BE2C (cell line): ENCODE data around the gene RCOR2.

Experiments used
- DNase-seq: peaks from one replicate; pipeline ENCODE4 v3.0.0-alpha.2; 2020
- H3K27me3 ChIP-seq: fragments of 250-450 bp; sonication (Bioruptor Pico); 2 replicates; pipeline ENCODE4 v1.5.1; 2020; ENCODE audit warnings: mild to moderate bottlenecking
- H3K36me3 ChIP-seq: fragments of 250-450 bp; sonication (Bioruptor Pico); 2 replicates; pipeline ENCODE4 v1.5.1; 2020; ENCODE audit warnings: mild to moderate bottlenecking
- H3K4me1 ChIP-seq: fragments of 250-450 bp; sonication (Bioruptor Pico); 2 replicates; pipeline ENCODE4 v1.5.1; 2020
- H3K4me3 ChIP-seq: 2 replicates; pipeline ENCODE4 v1.5.1; 2011; ENCODE audit warnings: low read depth, low read length
- H3K9me3 ChIP-seq: fragments of 250-450 bp; sonication (Bioruptor Pico); 2 replicates; pipeline ENCODE4 v1.5.1; 2020
- TF ChIP-seq, protein P1 (sequence below): IDR thresholded peaks from 2 replicates; pipeline ENCODE4 v1.5.1; 2012; ENCODE audit warnings: mild to moderate bottlenecking, low read depth, low read length

RCOR2 gene

DNA sequence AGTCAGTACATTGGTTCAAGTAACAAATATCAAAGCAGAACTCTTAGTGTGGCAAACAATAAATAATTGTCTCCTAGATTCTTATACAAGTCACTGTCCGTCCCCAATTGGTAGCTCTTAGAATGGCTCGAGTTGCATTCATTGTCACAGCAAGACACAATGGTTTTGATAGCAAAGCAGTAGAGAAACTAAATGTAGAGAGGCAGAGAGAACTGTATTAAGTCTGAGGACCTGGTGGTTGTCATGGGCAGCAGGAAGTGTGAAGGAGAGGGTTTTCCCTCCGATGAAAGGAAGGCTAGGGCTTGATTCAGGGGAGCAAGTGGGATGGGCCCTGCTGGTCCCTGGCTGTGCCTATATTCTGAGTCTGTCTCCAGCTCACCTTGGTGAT, 36.6 kb downstream of the RCOR2 start:
- Histone ChIP-seq H3K36me3 (no peaks in the 10 kb centered on the region), H3K27me3 (no peaks in the 10 kb centered on the region), H3K4me3 (no peak overlapping the region), H3K9me3 (no peaks in the 10 kb centered on the region), H3K4me1 (no peaks in the 10 kb centered on the region; the same call in 1 of the 2 replicates)
- TF ChIP-seq, protein P1, sequence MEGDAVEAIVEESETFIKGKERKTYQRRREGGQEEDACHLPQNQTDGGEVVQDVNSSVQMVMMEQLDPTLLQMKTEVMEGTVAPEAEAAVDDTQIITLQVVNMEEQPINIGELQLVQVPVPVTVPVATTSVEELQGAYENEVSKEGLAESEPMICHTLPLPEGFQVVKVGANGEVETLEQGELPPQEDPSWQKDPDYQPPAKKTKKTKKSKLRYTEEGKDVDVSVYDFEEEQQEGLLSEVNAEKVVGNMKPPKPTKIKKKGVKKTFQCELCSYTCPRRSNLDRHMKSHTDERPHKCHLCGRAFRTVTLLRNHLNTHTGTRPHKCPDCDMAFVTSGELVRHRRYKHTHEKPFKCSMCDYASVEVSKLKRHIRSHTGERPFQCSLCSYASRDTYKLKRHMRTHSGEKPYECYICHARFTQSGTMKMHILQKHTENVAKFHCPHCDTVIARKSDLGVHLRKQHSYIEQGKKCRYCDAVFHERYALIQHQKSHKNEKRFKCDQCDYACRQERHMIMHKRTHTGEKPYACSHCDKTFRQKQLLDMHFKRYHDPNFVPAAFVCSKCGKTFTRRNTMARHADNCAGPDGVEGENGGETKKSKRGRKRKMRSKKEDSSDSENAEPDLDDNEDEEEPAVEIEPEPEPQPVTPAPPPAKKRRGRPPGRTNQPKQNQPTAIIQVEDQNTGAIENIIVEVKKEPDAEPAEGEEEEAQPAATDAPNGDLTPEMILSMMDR: no peak
- DNase-seq: no peak

DNA sequence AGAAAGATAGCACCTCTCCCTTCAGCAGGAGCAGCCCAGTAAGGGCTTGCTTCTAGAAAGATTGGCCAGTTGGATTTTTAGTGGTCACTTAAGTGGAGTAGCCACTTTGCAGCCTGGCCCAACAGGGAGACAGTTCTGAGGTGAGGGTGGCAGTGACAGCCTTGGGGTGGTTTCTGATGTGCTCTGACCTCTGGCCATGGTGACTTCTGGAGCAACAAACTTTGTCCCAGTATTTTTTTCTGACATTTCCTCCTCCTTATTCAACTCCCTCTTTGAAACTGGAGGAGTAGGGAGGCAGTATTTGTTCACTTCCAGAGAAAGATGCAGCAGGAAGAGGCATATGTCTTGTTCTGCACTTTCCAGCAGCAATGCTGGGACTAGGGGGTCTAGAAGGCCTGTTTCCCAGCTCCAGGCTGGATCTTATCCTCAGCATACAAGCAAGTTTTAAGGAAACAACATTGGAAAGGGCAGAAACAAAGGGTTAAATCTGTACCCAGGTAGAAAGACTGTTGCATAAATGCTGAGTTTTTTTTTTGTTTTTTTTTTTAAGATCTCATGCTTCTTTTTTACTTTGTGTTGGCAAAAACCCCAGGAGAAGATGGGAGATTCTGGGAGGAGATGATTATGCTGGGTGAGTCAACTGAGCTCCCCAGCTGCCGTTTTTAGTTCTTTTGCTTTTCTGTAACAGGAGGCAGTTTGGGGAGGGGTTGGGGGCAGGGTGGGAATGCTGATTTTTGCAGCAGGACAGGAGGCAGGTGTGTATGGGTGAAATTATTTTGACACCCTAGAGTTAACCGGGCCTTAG, 37.2 kb downstream of the RCOR2 start:
- TF ChIP-seq, protein P1: no peak
- Histone ChIP-seq H3K27me3 (no peaks in the 10 kb centered on the region), H3K36me3 (no peaks in the 10 kb centered on the region), H3K9me3 (no peaks in the 10 kb centered on the region), H3K4me3 (no peak overlapping the region), H3K4me1 (no peaks in the 10 kb centered on the region; the same call in 1 of the 2 replicates)
- DNase-seq: no peak

DNA sequence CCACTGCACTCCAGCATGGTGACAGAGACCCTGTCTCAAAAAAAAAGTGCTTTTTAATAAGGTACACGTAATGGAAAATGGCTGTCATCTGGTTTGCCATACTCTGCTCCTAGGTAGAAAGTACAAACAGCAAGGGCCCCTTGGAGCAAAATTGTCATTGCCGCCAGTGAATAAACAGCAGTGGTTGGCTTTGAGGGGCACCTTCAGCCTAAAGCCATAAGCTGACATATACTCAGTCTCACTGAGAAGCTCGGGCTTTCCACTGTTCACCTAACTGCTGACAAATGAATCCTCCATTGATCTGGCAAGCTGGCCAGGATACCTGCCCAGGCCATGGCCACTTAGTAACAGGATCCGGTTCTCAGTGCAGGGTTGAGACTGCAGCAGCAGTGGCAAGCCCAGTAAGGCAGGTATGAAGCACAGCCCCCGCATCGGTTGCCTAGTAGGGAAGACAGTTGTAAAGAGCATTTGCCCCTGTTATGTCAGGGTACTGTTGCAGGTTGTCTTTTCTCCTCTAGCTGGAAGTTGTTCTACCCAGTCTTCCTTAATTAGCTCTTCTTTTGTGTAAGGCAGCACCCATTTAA, 39.2 kb downstream of the RCOR2 start:
- no peaks in the 10 kb centered on the region for H3K27me3 ChIP-seq
- TF ChIP-seq, protein P1: no peak
- no peaks in the 10 kb centered on the region for H3K9me3 ChIP-seq
- DNase-seq: no peak
- H3K4me3 ChIP-seq: no peak overlapping the region
- no peaks in the 10 kb centered on the region for H3K36me3 ChIP-seq
- H3K4me1 ChIP-seq: no peaks in the 10 kb centered on the region

DNA sequence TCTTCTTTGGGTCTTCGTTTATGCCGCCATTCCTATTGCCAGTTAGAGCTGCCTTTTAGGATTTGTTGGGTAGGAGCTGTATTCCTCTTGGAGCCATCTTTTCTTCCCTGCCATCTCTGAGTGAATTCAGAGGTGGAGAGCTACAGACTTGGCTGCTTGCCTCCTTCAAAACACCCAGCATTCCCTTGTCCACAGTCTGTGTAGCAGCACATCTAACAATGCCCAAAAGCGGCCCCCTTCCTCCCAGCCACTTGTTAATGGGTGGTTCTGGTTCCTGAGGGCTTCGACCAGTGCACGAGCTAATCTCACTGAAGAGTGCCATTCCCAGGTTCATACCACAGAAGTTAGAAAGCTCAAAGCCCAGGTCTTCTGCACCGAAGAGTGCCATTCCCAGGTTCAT, 40.3 kb downstream of the RCOR2 start:
- H3K4me3 ChIP-seq: no peak overlapping the region
- no peaks in the 10 kb centered on the region for H3K4me1 ChIP-seq
- no peak for DNase-seq
- H3K9me3 ChIP-seq: no peaks in the 10 kb centered on the region
- no peaks in the 10 kb centered on the region for H3K27me3 ChIP-seq
- H3K36me3 ChIP-seq: no peaks in the 10 kb centered on the region
- TF ChIP-seq, protein P1: no peak

DNA sequence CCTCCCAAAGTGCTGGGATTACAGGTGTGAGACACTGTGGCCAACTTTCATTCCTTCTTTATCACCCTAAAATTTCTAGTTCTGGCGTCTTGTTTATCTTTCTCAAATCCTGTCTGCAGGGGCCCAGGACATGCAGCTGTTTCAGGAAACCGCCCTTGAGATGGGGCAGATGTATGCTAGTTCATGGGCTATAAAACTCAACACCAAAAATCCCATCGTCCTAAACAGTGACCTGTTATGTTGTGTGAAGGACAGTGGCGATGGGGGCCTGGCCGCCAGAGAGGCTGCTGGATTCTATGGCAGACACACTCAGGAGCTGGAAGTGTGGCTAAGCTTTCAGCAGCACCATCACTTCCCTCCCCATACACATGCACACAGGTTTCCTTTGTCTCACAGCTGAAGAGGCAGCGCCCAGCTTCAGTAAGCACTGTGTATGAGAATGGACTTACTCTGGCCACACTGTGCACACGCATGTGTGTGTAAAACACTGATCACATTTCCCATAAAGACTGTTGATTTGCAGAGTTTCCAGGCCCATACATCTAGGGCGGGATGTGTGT, 41.4 kb downstream of the RCOR2 start:
- no peak for DNase-seq
- no peak overlapping the region for H3K4me3 ChIP-seq
- H3K27me3 ChIP-seq: no peaks in the 10 kb centered on the region
- no peaks in the 10 kb centered on the region for H3K9me3 ChIP-seq
- TF ChIP-seq, protein P1: no peak
- H3K4me1 ChIP-seq: no peaks in the 10 kb centered on the region
- H3K36me3 ChIP-seq: no peaks in the 10 kb centered on the region

DNA sequence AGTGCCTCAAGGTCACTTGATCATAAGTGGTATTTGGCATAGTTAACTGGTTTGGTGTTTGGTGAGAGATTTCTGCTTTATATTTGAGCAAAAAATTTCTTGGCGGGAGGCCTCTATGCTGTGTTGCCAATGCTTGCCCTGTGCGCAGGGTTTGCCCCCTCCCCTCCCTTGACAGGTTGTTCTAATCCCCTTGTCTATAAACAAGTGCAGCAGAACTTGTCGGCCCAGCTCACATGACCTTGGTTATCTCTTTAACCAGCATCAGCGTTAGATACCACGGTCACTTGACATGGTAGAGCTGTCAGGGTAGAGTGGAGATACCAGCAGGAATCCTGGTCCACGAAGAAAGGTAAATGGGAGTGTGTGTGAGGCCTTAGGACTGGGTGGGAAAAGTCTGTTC, 42.5 kb downstream of the RCOR2 start:
- H3K36me3 ChIP-seq: no peaks in the 10 kb centered on the region
- DNase-seq: no peak
- no peak overlapping the region for H3K4me3 ChIP-seq
- H3K4me1 ChIP-seq: no peaks in the 10 kb centered on the region
- no peaks in the 10 kb centered on the region for H3K9me3 ChIP-seq
- TF ChIP-seq, protein P1: no peak
- H3K27me3 ChIP-seq: no peaks in the 10 kb centered on the region
